OCI-LY7 (cell line): Measurements from ENCODE around the gene ACAD8.
"Not testable (repeated sequence)": the region's sequence is repeated elsewhere in the genome, so short reads cannot be mapped to it uniquely, and the experiment has no call there.

Experiments
- EZH2phosphoT487 ChIP-seq: fragments of 200-600 bp; sonication (generic); IDR thresholded peaks from 2 replicates; pipeline ENCODE4 v1.6.1; 2018; ENCODE audit warnings: low read depth, borderline replicate concordance, mild to moderate bottlenecking, mixed run types, antibody characterized with exemption, low read length, moderate library complexity, mixed read lengths
- TF ChIP-seq, protein P1 (sequence below): fragments of 200-600 bp; sonication (generic); conservative IDR thresholded peaks from 2 replicates; pipeline ENCODE4 v1.5.1; 2014; ENCODE audit warnings: mild to moderate bottlenecking, antibody characterized with exemption, low read length, moderate library complexity, mixed read lengths

DNA sequence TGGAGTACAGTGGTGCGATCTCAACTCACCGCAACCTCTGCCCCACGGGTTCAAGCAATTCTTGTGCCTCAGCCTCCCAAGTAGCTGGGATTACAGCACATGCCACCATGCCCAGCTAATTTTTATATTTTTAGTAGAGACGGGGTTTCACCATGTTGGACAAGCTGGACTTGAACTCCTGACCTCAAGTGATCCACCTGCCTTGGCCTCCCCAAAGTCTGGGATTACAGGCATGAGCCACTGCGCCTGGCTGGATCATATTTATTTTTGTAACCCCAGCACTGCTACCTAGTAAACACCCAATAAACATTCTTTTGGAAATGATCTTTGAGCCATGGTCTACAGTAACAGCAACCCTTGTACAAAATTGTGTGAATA is 1.8 kb downstream of the ACAD8 start:
- TF ChIP-seq, protein P1, sequence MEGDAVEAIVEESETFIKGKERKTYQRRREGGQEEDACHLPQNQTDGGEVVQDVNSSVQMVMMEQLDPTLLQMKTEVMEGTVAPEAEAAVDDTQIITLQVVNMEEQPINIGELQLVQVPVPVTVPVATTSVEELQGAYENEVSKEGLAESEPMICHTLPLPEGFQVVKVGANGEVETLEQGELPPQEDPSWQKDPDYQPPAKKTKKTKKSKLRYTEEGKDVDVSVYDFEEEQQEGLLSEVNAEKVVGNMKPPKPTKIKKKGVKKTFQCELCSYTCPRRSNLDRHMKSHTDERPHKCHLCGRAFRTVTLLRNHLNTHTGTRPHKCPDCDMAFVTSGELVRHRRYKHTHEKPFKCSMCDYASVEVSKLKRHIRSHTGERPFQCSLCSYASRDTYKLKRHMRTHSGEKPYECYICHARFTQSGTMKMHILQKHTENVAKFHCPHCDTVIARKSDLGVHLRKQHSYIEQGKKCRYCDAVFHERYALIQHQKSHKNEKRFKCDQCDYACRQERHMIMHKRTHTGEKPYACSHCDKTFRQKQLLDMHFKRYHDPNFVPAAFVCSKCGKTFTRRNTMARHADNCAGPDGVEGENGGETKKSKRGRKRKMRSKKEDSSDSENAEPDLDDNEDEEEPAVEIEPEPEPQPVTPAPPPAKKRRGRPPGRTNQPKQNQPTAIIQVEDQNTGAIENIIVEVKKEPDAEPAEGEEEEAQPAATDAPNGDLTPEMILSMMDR: not testable (repeated sequence)
- not testable (repeated sequence) for TF ChIP-seq EZH2phosphoT487
